NCI-H526 (cell line): ENCODE data around the gene MEF2D.

Source experiments
- DNase-seq, 2 experiments: peaks; one replicate each; lab custom pipeline; 2025; lab: John Stamatoyannopoulos, UW

Gene MEF2D

DNA sequence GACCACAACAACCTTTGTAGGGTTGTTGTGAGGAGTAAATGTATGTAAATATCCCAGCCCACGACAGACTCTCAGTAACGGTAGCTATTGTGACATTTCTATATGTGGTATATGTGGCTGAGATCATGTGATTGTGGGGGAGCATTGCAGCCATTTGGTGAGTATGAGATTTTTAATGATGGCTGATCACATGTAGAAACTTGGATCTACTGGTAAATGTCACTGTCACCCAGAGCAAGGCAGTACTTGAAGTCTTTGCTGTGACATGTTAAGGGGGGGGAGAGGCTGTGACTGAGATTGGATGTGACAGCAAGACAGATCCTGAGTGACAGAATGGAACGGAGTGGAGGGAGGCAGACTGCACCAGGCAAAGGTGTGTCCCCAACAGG lies 23.9 kb upstream of the MEF2D start:
- no peak for DNase-seq

DNA sequence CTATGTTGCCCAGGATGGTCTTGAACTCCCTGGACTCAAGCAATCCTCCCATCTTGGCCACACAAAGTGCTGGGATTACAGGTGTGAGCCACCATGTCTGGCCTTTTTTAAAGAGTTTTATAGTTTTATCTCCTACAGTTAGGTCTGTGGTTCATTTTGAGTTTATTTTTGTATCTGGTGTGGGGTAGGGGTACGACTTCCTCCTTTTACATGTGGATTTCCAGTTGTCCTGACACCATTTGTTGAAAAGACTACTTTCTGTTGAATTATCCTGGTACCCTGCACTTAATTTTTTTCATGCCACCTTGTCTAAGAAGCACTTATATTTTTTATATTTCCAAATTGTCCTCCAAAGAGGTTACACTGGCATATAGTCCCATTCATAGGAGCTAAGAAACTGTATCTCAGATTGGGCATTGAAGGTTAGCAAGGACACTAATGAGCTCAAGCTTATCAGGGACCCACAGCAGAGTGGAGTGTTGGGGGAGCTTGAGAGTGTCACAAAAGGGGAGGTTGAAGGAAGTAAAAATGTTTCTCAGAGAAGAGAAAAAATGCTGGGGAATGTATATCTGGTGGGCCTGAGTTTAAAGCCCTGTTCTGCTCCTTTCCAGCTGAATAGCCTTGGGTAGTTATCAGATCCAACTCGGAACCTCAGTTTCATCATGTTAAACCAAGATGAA lies 23.4 kb upstream of the MEF2D start:
- no peak for DNase-seq

DNA sequence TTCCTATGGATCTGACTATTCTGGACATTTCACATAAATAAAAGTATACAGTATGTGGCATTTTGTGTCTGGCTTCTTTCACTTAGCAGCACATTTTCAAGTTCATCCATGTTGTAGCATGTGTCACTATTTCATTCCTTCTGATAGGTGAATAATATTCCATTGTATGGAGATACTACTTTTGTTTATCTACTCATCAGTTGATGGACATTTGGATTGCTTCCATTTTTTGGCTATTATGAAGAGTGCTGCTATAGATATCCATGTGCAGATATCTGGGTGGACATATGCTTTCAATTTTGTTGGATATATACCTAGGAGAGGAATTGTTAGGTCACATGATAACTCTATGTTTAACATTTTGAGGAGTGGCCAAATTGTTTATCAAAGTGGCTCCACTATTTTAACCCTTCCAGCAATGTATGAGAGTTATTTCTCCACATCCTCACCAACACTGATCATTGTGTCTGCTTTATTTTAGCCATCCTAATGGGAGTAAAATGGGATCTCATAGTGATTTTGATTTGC lies 21.9 kb upstream of the MEF2D start:
- DNase-seq, result no peak

DNA sequence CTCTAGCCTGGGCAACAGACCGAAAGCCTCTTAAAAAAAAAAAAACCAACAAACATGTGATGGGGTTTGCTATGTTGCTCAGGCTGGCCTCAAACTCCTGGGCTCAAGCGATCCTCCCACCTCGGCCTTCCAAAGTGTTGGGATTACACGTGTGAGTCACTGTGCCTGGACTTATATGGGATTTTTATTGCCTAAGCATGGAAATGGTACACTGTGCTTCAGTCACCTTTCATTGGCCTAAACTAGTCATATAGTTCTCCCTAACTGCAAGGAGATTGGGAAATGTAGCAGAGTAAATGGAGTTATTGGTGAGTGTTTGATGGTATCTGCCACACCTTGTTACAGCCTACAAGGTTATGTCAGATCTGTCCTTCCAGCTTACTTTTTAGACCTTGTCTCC lies 17.2 kb upstream of the MEF2D start:
- no peak for DNase-seq

DNA sequence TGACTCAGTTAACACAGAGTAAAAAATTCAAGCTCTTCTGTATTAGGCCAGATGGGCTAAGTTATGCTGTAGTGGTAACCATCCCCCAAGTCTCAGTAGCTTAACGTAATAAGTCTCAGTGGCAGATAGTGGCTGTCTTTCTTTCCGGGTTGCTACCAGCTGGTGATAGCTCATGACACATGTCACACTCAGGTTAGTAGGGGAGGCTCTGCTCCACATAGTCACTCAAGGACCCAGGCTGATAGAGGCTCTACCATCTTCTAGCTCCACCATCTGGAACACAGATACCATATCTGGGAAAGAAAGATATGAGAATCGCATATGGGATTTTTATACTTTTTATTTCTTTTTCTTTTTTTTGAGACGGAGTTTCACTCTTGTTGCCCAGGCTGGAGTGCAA lies 16.2 kb upstream of the MEF2D start:
- DNase-seq, result no peak

DNA sequence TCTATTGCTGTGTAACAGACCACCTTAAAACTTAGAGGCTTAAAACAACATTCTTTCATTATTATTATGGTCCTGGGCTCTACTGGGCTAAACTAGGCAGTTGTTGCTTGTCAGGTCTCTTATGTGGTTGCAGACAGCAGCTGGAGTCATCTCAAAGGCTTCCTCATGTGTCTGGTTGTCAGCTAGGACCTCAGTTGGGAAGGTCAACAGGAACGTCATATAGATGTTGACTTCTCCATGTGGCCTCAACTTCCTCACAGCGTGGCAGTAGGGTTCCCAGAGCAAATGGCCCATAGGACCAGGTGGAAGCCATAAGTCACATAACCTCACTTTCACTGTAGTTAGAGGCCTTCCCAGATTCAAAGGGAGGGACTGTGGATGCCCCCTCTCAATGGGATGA lies 15.4 kb upstream of the MEF2D start:
- no peak for DNase-seq

DNA sequence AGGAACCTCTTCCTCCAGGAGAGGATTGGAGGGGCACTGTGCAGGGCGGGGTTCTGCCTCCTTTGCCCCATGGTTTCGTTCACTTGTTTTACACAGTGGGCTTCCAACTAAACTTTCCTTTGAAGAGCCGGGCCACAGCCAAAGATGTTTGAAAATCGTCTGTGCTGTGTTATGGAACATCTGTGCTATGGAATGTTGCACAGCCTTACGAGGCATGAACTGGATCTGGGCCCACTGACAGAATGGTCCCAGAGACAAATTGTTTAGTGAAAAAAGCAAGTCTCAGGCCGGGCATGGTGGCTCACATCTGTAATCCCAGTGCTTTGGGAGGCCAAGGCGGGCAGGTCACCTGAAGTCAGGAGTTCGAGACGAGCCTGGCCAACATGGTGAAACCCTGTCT lies 12.6 kb upstream of the MEF2D start:
- DNase-seq, result no peak

DNA sequence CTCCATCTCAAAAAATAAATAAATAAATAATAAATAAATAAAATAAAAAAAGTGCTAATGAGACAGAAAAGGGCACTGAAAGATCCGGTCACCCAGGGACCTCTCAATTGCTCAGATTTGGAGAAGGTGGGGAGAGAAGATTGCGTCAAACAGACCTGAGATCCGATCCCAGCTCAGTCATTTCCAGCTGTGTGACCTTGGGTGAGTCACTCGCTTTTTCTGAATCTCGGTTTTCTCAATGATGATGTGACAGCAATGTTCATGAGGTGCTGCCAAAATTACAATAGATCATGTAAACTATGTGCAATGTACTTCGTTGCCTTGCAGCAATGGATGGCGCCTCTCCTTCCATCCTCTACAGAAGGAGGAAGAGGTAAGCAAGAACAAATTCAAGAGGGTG lies 11.1 kb upstream of the MEF2D start:
- DNase-seq, result no peak

DNA sequence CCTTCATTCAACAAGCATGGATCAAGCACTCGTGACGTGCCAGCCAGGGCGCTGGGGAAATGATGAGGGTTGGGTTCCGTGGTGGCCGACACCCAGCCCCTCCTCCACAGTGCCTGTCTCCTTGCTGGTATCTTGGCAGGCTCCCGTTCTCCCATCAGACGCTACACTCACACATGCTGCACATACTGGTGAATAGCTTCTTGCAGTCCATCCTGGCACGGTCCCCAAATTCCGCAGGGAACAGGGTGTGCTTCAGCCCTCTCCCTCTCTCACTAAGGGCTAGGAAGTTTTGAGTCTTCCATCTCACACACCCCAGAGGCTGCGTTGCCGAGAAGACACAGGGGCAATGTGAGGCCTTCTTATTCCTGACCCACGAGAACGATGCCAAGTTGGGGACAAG lies 10.1 kb upstream of the MEF2D start:
- DNase-seq, result no peak

DNA sequence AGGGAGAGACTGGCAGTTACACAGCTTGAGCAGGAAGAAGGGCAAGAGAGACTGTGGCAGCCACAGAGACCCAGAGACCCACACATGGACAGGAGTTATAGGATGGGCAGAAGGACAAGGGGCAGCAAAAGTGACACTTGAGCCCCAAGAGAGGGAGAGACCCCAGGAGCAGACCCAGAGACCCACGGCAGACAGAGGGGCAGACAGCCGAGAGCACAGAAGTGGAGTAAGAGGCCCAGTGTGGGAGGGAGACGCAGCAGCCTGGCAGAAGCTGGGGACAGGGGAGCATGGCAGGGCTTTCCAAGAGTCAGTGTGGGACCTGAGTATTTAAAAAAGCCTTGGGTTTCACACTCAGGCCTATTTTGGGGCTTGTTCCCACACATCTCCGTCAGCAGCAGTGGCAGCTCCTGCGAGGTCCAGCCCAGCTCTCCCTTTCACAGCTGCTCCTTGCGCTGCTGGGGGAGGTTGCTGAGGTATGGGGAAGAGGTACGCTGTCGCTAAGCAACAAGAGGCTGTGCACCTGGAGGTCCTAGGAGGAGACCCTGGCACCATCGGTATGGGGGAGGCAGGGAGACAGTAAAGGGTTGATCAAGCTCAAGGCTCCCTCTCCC lies 9.0 kb upstream of the MEF2D start:
- DNase-seq, result no peak

DNA sequence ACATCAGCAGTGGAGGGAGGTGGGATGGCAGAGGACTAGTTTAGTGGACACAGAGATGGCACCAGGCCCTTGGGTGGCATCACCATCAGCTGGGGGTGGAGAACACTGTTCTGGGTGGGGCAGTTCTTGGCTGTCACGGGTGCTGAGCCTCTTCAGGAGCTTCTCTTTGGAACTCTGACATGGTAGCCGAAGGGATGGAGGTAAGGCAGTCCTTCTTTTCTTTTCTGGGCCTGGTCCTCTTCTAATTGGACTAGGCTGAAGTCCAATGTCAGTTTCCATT lies 8.3 kb upstream of the MEF2D start:
- no peak for DNase-seq

DNA sequence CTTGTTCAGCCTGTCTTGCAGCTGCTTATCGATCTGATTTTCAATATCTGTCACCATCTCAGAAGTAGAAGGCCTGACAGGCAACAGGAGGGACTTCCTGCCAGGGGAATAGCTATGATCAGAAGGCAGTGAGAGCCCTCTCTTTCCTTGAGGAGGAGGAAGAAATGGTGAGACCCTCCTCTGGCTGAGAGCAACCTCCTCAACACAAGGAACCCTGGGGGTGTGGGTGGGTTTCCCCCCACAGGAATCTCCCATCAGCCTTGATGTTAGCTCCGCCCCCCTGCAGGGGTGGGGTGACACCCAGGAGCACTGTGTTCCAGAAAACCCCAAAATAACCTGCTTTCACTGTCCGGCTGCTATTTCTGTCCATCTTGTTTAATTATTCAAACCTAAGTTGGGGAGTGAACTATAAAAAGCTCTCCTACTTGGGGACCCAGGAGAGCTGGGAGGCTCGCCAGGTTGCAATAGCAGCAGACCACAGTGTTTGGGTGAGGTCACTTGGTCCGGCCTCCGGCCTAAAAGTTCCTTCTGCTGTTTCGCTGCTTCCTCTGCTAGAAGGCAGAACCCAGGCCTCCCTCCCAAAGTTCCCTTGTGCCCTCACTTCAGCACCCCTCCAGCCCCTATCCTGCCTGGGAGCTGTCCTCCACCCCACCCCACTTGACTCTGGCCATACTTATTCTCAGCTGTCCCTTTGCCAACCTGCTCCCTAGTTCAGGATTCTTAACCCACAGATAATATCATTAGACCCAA lies 7.8 kb upstream of the MEF2D start:
- DNase-seq, result no peak

DNA sequence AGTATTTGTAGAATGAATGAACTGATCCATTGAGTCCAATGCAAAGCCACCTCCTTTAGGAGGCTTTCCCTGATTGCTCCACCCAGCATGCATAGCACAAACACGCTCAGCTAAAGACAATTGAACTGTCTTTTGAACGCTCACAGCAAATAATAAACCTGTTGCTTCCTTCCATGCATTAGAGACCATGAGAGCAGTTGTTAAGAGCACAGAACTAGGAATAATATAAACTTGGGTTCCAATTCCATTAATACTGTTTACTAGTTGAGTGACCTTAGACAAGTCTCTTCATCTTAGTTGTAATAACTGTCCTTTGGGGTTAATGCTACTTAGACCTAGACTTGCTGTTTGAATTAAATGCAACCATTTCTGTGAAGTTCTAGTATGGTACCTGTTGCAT lies 5.9 kb upstream of the MEF2D start:
- no peak for DNase-seq

DNA sequence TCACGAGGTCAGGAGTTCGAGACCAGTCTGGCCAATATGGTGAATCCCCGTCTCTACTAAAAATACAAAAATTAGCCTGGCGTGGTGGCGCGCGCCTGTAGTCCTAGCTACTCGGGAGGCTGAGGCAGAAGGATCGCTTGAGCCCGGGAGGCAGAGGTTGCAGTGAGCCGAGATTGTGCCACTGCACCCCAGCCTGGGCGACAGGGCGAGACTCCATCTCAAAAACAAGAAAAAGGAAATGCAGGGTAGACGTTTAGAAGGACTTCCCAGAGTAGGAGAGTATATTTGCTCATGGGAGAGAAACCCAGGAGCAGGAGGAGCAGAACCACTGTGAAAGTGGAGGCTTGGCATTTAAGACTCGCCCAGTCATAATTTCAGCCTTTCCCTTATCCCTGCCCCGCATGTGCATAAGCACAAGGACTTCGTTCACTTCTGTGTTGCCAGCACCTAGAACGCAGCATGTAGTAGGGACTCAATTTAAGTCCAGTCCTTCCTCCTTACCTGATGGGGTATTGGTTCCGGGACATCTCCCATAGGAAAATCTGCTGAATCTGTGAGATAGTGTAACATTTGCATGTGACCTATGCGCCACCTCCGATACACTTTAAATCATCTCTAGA lies 5.2 kb upstream of the MEF2D start:
- no peak for DNase-seq

DNA sequence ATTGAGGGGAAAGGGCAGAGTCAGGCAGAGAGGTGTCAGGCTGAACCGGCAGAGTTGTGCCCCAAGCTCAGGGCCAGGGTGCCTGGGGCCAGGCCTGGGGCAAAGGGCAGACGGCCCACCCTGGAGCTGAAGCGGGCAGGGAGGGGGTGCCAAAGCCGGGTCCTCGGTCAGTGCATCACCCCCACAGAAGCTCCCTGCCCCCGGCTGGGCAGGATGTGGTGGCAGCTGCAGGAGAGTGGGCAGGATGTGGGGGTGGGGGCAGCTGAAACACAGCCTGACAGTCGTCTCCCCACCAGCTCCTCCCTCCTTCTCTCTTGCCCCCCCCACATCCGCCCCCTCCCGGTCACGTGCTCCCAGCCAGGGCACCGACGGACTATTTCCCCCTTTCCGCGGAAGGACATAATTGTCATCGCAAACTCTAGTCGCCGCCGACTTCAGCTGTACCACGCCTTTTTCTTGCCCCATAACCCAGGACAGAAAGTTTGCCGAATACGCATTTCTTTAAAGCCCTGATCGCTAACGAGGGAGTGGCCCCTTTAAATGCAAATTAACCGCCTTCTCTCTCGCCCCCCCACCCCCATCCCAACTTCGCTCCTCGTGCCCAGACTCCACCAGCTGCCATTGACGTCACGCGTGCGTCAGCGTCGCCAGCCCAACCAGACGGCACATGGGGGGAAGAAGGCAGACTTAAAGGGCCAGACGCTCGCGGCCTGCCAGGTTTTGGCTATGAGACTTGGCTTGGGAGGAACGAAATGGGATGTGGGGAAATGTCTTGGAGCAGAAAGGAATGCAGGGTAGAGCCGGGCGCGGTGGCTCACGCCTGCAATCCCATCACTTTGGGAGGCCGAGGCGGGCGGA lies 4.5 kb upstream of the MEF2D start:
- DNase-seq, result peak; percentile 98 to 100

DNA sequence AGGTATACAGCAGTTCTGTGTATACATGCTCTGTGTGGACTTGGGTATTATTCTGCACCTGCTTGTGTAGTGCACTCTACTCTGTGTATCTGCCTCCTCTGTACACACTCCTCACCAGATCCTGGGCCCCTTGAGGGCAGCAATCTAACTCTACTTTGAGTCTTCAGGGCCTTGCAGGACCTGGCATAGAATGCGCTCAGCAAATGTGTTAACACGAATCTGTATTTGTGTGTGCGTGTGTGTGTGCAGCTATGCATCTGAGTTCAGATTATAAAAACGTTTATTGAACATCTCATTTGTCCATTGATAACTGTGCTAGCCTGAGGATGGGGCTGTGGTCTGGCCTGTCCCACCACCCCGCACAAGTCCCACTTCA lies 3.9 kb upstream of the MEF2D start:
- peak; percentile 31 to 50 for DNase-seq

DNA sequence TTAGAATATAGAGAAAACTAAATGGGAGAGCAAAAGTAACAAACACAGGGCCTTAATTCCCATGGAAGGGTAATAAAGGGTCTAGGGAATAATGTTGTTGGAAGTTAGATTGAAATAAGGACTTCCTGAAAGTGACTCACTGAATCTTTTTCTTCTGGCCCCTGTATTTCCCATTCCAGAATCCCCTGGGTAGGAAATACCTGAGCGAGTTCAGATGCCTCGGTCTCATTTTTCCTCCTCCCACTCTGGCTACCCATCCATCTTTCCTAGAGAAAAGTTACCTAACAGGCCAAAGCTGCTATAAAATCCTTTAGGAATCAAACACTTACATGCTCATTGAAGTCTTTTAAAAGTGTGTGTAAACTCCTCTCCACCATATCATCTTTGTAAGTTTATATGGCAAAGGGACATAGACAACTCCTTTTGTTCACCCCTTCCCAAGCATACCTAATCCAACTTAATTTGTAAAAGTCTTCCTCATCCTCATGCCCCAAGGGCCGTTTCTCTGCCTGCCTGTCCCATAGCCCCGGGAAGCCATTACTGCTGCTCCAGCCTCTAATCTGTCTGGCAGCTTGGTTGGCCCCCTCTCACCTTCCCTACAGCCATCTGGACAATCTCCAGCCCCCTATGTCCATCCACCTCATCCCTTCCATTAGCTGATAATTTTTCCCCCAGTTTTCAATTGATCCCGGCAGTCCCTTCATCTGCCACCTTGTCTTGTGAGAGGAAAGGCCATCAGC lies 3.3 kb upstream of the MEF2D start:
- no peak for DNase-seq

DNA sequence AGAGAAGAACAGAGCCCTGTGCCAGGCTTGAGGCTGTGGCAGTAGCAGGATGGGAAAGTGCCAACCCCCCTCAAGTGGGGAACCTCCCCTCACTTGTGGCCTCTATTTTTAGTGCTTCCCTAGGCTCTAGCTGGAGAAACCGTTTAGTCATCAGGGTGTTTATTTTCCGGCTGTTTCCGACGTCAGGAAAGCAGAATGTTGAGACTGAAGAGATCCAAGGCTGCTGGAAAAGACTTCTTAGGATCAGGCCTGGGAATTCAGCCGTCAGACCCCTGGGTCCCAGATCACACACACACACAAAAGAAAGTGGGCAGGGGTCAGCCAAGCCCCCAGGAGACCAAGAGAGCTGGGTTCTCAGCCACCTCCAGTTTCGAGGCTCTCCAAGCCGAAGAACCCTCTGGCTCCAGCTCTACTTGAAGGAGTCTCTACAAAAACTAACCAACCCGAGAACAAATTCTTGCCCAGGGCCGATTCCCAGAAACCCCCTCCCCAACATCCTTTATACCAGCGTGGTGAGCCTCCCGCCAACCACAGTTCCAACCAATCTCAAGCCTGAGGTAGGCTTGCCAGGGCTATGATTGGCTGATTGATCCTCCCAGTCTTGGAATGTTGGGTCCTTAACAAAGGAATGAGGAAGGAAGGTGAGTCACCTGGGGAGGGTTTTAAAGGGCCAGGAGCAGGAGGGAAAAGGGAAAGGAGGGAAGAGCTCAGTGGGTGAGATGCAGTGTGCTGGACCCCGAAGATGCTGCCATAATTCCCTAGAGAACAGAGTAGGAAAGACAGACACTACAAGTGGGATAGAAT lies 2.5 kb upstream of the MEF2D start:
- DNase-seq, result no peak

DNA sequence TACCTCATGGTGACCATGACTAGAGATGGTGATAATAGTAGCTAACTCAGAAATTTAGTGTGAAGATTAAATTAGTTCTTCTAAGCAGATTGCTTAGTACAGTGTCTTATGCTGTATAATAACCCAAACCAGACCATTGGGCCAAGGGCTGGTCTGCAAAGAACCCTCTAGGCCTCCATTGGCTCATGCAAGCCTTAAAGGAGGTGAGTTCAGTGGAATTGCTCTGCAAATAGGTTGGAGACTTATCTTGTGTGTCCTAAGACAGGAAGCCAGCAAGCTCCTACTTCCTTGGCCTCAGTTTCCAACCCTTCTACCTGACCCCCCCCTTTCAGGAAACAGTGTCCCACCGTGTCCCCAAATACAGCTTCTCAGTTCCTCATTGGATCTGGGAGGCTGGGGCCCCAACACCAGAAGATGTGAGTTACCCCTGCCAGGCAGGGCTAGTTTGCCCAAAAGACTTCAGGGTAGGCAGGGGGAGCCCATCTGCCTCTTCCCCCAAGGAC lies 1.9 kb upstream of the MEF2D start:
- no peak for DNase-seq

DNA sequence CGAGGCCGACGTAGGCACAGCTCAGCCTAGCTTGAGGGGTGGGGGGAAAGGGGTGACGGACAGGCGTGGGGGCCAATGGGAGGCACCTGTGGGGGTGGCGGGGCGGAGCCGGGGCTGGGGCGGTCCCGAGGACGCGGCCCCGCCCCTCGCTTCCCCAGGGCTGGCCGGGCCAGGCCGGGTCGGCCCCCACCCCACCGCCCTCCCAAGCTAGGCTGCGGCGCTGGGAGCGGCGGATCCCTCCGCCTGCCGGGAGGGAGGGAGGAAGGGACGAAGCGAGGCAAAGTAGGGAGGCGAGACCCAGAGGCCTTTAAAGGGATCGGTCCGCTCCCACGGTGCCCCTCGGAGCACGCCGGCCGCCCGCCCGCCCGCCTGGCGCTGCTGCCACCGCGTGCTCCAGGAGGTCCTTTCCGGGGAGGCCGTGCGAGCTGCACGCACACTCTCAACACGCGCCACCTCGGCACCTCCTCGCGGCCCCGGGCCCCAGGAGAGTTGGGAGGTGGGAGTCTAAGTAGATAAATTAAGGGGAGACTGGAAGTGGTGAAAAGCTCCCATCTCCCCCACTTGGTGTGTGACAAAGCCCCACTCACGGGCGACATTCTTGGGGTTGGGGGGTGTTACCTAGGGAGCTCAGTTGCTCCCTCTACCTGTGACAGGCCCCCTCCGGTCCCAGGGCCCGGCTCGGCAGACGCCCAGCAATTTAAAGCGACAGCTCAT lies 375 bp upstream of the MEF2D start:
- DNase-seq, result peak; percentile 98 to 99
